NCI-H2196 treated with DMSO at 0.1 percent for 48 hours (cell line): Measurements from ENCODE around the gene AHCY.
"Not testable (repeated sequence)": the region's sequence is repeated elsewhere in the genome, so short reads cannot be mapped to it uniquely, and the experiment has no call there.

ENCODE experiments used
- DNase-seq: peaks from one replicate; lab custom pipeline; 2025; ENCODE audit not compliant: unreplicated experiment; lab: John Stamatoyannopoulos, UW

AHCY gene

GRCh38 chr20:34262488-34263288 lies 40.5 kb downstream of the AHCY start:
- DNase-seq, result no peak

- no peak for DNase-seq
These were observed 42.8 kb downstream of the AHCY start for GRCh38 chr20:34260208-34260942.

- no peak for DNase-seq
These were observed 46.5 kb downstream of the AHCY start for GRCh38 chr20:34256629-34257124.

- no peak for DNase-seq
These were observed 48.2 kb downstream of the AHCY start for GRCh38 chr20:34254979-34255378.

GRCh38 chr20:34252431-34253086 lies 50.6 kb downstream of the AHCY start:
- DNase-seq, result not testable (repeated sequence)

GRCh38 chr20:34251619-34252018 lies 51.5 kb downstream of the AHCY start:
- no peak for DNase-seq

GRCh38 chr20:34250005-34250404 lies 53.1 kb downstream of the AHCY start:
- DNase-seq, result no peak

GRCh38 chr20:34249291-34249690 lies 53.9 kb downstream of the AHCY start:
- DNase-seq, result no peak

- DNase-seq, result no peak
These were observed 57.0 kb downstream of the AHCY start for GRCh38 chr20:34246126-34246626.

GRCh38 chr20:34243377-34243776 lies 59.8 kb downstream of the AHCY start:
- DNase-seq, result no peak

- DNase-seq, result no peak
These were observed 60.3 kb downstream of the AHCY start for GRCh38 chr20:34242879-34243278.

GRCh38 chr20:34242015-34242414 lies 61.1 kb downstream of the AHCY start:
- DNase-seq, result not testable (repeated sequence)

GRCh38 chr20:34240693-34241615 lies 62.2 kb downstream of the AHCY start, which contains the start of gene ASIP:
ASIP (plus strand) TSS chr20:34241423; CDS start chr20:34260375, 18,952 bp downstream.
- no peak for DNase-seq

- no peak for DNase-seq
These were observed 63.0 kb downstream of the AHCY start for GRCh38 chr20:34240121-34240520.

- DNase-seq, result no peak
These were observed 65.2 kb downstream of the AHCY start for GRCh38 chr20:34237942-34238341.

- no peak for DNase-seq
These were observed 67.3 kb downstream of the AHCY start for GRCh38 chr20:34235875-34236274.

GRCh38 chr20:34233687-34234086 lies 69.5 kb downstream of the AHCY start:
- DNase-seq, result no peak

GRCh38 chr20:34232494-34233087 lies 70.6 kb downstream of the AHCY start:
- no peak for DNase-seq

- no peak for DNase-seq
These were observed 71.5 kb downstream of the AHCY start for GRCh38 chr20:34231634-34232033.
